Eye (tissue), 1 donor: ENCODE data around the gene ARHGEF16.

Experiments
- DNase-seq: peaks from one replicate; pipeline ENCODE4 v3.0.0-alpha.2; 2015

Gene ARHGEF16

DNA sequence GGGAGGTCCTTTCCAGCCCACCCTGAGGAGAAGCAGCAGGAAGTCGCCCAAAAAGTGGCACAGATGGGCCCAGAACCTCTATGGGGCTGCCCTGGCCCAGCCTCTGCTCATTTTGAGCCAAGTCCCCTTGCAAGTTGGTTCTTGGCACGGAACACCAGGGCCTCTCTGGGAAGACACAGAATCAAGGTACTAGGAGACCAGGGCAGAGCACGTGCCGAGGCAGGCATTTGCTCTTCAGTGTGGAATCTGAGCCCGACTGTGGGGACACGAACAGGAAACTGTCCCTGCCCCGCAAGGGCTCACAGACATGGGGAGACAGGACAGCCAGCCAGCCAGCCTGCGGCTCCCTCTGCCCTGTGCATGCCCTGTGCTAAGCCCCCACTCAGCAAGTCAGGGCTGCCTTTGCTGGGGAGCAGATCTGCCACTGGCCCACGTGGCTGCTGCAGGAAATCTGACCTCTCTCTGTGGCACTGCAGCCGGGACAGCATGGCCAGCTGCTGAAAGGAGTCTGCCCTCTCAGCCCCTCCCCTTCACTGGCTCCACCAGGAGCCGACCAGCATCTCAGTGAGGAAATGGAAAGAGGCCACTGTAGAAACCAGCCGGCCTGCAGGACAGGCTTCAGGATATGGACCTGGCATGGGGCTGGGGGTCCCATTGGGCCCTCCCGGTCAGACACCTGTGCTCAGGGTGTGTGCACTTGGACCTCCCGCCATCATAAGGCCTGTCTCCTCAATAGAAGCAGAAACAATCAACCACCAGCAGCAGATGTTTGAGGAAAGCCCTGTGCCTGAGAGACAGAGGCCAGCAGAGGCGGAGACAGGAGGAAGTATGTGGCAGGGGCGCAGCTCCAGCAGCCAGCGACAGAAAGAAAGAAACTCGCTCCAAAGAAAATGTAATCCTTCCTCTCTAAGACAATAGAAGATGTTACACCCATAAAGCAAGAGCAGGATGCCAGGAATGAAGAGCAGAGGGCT lies 3.7 kb downstream of the ARHGEF16 start:
- DNase-seq = no peak

DNA sequence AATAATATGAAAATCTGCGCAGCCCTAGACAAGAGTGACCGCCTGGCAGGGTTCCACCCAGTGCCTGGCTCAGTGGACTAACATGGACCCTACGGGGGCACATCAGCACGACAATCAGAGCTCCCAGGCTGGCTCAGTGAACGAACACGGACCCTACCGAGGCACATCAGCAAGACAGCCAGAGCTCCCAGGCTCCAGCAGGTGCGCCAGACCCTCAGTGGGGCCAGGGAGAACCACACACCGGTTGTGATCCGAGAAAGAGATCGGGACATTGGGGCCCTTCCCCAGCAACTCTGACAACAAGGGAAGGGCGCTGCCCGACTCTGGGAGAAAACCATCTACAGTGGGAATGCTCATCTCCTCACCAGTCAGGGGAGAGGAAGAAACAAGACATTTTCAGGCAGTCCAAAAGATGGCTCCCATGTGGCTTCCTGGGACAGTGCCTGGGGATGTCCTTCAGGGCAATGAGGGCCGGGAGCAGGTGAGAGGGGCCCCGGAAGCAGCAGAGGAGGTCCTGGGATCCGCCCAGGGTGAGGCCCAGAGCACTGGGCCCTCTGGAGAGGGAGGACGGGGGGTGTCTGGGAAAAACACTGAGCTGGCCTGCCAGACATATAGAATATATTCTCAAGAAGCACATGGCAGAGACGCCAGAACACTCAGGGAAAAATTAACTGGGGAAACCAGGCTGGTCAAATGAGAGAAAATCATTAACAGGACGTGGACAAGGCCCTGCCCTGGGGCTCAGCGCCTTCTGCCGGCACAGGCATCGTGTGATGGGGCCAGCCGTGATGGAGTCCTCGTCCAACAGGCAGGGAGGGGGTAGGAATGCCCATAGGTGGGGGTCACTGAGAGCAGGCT lies 4.8 kb downstream of the ARHGEF16 start:
- DNase-seq = no peak

DNA sequence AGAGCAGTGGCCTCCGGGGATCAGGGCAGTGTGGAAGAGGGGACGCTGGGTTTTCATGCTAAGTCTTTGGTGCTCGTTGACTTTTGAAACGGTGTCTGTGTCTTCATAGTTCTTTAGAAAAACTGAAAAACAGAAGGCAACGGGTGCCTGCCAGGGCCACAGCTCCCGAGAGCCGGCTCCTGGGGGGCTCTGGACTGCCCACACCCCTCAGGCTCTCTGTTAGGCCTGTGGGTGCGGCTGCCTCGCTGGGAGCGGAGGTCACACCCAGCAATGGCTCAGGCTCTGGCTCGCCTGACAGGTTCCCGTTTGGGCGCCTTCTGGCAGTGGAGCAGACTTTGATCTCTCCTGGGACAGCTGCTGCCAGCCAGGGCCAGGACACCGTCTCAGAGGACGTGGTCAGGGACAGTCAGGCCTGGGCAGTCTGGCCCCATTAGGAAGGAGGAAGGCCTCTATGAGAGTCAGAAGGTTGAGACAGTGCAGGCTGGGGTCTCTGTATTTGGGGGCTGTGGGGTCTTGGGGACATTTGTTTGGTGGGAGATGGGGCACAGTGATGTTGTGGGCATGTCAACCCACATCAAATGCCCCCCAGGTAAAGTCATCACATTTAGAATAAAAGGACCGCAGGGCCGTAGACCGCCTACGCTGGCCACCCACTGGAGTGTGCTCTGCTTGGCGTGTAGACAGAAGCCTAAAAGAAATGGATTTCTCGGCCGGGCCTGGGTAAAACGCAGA lies 5.6 kb downstream of the ARHGEF16 start:
- no peak for DNase-seq

DNA sequence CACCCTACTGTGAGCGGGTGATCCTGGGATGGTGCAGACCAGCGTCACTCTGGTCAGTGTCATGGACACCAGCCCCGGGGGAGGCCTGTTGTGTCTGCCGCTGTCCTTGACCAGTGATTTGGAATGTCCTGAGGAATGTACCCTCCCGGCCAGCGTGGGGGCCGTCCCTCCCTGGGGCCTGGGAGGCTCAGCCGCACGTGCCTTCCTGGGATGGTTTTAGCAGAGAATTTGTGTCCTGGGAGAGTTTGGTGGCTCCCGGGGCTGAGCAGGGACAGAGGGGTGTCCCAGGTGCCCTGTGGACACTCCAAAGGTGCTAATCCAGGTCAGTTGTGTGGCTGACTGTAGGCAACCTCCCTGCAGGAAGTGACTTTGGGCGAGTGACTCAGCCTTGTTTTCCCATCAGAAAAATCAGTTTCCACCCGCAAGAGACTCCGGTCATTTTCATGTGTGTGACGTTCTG lies 6.2 kb downstream of the ARHGEF16 start:
- DNase-seq = no peak

DNA sequence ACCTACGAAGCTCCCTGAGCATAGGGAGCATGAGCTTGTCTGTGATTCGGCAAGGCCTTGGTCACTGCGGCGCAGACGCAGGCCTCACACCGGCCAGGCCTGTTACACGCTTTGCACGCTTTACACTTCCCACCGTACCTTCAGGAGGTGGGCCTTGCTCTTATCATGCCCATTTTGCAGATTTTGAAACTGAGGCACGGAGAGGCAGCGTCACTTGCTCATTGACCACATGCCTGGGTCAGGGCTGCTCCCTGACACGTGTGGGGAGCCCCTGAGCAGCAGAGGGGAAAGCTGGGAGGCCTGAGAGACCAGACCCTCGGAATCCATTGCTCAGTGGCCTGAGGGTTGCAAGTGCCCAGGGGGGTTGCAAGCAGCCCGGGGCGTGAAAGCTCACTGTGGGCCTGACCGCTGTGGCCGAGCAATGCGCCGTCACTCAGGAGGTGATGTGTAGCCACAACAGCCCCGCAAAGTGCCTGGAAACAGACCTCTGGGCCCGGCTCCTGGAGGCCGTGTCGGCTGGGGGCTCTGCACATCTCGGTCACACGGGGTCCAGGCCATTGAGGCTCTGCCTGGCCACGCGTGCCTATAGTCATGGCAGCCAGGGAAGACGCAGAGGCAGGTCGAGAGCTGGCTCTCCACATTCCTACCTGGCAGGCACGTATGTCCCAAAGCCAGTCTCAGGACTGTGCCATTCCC lies 6.9 kb downstream of the ARHGEF16 start:
- DNase-seq = no peak

DNA sequence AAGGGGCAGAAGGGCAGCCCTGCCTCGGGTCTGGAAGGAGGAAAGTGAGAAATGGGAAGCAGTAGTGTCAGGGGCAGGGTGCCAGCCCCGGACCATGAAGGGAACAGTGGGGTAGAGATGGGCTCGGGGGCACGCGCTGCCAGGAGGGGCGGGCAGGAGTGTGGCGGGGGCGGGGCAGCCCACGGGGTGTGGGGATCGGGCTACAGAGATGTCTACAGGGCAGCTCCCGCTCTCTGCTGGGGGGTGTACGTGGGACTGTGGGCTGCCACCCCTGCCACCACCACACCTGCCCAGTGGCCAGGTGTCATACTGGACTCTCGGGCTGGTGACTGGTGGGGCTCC lies 7.4 kb downstream of the ARHGEF16 start:
- DNase-seq = no peak

DNA sequence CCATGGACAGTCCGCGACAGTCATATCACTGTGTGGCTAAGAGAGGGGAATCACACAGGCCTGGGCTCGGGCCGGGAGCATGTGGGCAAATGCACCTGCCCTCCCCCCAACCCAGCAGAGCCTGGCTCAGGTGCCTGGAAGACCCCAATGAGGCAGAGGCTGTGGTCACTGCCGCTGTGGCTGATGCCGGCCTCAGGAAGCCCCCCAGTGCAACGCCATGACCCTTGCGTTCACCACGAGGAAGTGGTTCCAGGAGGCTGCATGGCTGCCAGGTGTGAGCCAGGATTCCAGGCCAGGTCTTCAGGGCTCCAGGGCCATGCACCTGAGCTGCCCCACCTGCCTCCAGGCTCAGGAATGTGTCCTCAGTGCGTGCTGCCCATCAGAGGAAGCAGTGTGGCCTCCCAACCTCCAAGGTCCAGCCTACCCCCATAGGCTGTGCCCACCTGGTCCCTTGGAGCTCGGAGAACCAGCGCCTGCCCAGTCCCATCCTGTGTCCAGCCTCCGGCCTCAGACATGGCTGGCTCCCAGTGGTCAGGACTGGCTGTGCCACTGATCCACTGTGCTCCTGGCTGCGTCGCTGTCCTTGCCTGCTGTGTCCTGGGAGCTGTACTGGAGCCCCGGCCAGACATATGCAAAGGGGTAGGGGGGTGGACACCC lies 8.0 kb downstream of the ARHGEF16 start:
- no peak for DNase-seq

DNA sequence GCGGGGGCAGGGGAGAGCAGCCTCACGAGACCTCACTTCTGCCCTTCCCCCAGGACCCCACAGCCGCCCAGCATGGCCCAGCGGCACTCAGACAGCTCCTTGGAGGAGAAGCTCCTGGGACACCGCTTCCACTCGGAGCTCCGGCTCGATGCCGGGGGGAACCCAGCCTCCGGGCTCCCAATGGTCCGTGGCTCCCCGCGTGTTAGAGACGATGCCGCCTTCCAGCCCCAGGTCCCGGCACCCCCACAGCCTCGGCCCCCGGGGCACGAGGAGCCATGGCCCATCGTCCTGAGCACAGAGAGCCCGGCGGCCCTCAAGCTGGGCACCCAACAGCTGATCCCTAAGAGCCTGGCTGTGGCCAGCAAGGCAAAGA lies 8.5 kb downstream of the ARHGEF16 start:
- DNase-seq = no peak

DNA sequence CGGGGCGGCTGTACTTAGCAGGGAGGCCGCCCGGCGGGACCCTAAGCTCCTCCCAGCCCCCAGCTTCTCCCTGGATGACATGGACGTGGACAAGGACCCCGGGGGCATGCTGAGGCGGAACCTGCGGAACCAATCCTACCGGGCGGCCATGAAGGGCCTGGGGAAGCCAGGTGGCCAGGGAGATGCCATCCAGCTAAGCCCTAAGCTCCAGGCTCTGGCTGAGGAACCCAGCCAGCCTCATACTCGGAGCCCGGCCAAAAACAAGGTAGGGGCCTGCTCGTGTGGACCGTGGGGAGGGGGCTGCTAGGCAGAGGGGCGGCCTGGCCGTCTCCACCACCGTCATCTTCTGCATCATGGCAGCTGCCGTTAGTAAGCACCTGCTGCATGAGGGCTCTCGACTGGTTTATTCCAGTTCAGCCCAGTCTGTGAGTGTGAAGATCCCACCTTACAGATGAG lies 9.0 kb downstream of the ARHGEF16 start:
- DNase-seq = no peak

DNA sequence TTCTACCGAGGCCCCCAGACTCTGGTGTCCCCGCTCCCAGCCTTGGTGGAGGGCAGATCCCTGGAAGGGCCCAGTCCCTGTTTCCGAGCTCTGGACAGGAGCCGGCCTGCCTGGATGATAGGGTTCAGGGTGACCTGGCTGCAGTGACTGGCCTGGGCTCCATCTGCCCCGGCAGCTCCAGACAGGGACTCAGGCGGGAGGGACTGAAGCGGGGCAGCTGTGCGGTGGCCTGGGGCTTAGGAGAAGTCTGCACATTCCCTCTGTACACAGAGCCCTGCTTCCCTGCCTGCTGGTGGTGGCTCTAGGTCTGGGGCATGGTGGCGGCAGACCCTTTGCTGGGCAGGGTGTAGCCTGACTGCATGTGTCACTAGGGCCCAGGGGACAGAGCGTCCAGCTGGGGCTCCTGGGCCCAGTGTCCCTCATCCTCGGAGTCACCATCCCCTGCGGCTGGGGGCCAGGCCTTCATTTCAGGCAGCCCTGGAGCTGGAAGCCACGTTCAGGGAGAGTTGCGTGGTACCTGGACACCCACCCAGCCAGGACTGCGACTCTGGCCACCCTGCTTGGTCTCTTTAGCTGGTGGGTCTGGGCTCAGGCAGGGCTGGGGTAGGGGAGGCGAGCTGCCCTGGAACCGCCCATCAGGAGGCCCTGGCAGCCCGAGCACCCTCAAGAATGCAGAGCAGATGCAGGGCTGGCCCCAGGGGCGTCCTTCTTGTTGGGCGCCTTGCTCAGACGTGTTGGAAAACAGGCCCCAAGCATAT lies 9.6 kb downstream of the ARHGEF16 start:
- no peak for DNase-seq

DNA sequence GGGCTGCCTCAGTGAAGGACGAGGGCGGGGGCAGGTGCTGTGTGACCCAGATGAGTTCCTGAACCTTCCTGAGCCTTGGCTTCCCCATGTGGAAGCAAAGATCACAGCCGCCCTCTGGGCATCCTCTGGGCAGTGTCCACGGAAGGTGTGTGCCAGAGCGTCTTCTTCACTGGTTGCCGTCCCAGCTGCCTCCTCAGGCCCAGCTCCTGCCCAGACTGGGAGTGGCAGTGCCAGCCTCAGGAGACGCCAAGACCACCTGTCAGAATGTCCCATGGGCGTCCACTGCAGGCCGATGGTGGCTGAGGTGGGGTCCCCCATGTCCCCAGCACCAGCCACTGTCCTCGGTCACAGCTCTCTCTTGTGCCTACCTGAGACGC lies 10.2 kb downstream of the ARHGEF16 start:
- no peak for DNase-seq

DNA sequence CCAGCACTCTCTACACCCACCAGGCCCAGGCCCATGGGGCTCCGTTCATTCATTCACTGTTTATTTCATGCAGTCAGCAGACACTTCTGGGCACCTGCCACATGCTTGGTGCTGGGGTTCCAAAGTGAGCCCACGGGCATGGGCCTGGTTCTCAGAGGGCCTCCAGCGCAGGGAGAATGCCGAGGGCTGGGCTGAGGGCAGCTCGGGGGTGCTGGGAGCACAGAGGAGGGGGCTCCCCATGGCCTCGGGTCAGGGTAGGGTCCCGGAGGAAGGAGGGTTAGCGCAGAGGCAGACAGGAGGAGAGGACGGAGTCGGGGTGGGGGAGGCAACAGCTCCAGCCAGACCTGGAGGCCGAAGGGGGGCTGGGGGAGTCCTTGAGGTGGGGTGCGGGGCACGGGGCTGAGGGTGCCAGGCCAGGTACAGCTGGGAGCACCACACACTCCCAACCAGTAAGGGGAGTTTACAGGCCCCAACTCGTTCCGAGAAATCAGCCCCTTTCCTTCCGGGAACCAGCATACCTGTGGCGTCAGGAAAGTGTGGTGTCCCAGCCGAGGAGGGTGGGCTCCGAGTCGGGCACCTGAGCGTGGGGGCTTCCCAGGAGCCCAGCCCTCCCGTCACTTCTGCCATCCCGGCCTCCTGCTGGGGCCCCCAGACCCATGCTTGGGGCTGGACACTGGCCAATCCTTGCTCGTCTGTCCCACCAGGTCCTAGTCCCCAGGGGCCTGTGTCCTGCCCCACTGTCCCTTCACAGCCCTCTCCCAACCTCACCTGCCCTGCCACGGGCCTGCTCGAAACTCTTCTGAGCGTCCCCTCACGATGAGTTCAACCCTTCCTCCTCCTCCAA lies 10.8 kb downstream of the ARHGEF16 start:
- DNase-seq = no peak

DNA sequence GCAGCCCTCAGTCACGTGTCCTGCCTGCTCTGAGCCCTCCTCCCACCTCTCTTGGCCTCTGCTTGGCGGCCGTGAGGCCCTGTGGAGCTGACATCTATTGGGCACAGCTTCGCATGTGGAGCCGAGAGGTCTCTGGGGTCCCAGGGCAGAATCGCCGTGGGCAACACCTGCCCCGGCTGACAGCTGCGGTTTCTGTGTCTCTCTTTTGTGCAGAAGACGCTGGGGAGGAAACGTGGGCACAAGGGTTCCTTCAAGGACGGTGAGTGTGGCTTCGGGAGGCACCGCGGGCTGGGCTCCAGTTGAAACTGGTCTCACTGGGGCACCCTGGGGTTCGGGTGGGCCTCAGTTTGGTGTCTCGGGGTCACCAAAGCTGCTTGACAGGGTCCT lies 11.5 kb downstream of the ARHGEF16 start:
- no peak for DNase-seq

DNA sequence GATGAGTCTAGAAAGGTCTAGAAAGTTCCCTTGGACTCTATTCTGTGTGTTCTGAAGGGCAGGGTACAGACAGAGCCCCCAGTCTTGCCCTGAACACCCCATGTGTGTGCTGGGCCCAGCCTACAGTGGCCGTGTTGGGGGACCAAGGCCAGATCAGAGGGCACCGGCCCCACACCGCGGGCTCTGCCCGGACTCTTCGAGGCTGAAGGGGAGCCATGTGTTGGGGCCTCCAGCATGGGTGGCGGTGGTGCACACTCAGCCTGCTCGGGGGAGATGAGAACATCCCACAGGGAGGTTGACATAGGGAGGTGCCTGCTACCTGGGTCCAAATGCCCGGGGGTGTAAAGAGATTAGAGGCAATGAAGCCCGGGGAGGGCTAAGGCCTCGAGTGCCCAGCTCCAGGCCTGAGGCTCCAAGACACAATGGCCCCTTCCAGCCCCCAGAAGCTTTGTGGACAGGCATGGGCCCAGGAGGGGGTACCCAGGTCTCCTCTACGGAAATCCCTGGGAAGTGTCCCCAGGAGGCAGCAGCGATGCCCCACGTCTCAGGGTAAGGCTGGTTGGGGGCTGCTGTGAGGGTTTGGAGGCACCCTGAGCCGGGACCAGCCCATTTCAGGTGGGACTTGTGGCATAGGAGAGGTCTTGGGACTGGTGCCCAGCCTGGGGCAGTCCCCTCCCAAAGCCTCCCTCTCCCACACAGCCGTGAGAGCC lies 12.1 kb downstream of the ARHGEF16 start:
- DNase-seq = no peak

DNA sequence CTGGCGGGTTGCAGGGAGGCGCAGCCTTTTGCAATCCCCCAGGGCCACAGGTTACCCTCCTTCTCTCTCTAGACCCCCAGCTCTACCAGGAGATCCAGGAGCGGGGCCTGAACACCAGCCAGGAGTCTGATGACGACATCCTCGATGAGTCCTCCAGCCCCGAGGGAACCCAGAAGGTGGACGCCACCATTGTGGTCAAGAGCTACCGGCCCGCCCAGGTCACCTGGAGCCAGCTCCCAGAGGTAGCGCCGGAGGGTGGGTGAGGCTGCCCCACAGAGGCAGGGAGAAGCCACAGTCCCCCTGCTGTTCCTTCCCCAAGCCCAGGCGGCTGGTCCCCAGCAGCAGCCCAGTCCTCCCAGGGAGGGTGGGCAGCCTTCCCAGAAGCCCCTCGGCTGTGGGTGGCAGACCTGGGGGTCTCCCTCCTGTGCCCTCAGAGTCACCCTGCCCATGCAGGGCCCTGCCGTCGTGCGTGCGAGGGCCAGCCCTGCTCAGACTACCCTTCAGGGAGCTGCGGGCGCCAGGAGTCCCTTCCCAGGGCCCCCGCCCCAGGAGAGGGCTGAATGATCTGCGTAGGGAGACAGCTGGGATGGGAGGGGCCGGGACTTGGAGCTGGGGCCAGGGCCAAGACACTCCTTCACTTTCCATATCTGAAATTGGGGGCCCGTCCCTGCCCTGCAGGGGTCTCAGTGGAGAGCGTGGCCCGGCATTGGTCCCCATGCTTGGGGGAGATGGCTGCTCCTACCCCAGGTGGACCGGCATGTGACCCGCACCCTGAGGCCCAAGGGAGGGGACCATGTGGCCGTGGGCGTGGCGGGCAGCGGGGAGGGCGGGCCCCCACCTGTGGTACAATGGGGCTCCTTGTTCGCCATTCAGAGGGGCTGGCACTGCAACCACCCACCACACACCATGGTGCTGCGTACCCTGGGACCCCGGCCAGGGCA lies 12.9 kb downstream of the ARHGEF16 start:
- no peak for DNase-seq

DNA sequence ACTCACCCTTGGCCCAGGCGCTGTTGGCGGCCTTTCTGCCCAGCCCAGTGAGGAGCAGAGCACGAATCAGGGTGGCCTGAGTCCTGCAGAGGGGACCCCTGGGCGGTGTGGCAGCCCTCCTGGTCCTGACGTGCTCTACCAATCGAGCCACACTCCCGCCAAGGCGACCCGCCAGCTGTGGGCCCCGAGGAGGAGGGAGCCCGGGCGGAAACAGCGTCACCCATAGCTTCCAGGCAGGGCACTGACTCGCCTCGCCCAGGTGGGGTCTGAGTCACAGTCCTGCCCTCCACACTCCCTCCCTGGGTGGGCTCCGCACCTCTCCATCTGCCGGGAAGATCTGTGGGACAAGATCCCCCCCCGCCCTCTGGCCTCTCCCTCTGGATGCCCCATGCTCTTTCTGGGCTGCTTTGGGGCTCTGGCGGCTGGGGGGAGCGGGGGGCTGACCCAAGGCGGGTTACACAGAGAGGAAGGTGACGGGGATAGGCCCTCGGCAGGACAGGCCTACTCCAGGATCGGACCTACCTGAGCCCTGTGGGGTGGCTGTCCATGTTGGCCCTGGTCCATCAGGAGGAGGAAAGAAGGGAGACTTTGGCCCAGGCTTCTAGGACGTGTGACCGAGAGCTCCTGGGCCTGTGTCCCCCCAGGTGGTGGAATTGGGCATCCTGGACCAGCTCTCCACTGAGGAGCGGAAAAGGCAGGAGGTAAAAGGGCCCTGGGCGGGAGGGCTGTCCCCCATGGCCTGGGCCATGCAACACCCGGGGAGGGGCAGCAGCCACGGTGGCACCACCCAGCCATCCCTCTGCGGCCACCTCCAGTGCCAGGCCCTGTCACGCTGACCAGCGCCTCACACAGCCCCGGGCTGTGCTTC lies 14.0 kb downstream of the ARHGEF16 start:
- no peak for DNase-seq

DNA sequence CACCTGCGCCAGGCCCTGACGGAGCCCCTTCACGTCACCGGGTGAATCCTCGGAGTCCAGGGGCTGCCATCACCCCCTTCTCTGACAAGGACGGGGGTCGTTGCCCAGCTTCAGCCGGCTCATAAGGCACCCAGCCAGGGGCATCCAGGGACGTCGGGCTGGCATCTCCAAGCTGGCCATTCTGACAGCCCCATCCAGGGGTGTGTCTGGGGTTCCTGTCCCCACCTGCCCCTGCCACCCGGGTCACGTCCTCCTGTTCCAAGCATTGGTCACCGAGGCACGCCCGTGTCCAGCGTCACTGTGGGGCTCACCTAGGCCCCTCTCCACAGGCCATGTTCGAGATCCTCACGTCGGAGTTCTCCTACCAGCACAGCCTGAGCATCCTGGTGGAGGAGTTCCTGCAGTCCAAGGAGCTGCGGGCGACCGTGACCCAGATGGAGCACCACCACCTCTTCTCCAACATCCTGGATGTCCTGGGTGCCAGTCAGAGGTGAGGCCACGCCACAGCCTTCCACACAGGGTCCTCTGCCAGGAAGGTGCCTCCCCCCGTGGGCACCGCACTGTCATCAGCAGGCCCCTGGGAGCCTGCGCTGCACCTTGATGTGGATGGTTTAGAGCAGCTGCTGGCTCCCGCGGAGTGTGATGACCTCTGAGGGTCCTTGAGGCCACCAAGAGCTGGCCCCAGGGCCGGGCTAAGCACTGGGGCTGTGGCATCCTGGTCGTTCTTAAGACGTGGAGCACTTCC lies 14.8 kb downstream of the ARHGEF16 start:
- DNase-seq = no peak
